NCI-H146 treated with DMSO at 0.1 percent for 48 hours (cell line): ENCODE results near the gene CCDC201.
"Not testable (repeated sequence)": the region's sequence is repeated elsewhere in the genome, so short reads cannot be mapped to it uniquely, and the experiment has no call there.

ENCODE experiments used
- DNase-seq: peaks from one replicate; lab custom pipeline; 2025; ENCODE audit not compliant: unreplicated experiment; lab: John Stamatoyannopoulos, UW

Gene CCDC201

DNA sequence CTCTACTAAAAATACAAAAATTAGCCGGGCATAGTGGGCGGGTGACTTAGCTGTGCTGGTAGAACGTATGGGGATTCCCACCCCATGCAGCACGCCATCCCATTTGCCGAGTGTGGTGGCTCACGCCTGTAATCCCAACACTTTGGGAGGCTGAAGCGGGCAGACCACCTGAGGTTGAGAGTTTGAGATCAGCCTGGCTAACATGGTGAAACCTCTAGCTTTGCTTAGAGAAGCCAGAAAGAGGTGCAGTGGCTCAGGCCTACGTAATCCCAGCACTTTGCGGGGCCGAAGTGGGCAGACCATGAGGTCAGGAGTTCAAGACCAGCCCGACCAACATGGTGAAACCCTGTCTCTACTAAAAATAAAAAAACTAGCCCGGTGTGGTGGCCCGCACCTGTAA lies 45.2 kb downstream of the CCDC201 start:
- not testable (repeated sequence) for DNase-seq

DNA sequence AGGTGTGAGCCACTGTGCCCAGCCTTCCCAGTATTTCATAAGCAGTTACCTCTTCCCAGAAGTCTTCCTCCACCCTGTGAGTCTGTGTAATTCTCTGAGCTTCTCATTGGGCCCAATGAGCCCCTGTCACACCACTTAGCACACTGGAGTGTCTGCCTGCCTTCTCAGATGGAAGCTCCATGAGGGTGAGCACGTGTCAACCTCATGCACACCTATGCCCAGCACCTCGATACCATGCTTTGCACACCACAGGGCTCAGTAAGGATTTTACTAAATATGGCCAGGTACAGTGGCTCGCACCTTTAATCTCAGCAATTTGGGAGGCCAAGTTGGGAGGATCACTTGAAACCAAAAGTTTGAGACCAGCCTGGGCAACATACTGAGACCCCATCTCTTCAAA lies 46.3 kb downstream of the CCDC201 start:
- not testable (repeated sequence) for DNase-seq

DNA sequence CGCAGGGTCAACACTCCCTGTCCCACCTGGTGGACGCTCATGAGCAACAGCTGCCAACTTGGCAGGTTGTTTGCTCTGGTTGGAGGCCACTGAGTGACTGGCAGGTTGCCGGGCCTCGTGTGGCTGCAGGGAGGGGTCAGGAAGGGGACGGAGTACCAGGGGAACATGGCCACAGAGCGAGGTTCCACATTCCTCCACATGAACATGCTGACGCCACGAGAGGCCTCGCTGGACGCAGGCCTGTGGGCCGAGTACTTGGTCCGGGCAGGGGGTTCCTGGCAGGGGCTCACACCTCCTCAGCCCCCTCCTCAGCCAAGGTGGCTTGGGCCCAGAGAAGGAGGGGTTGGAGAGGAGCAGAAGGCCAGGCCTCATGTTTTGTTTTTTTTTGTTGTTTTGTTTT lies 54.1 kb downstream of the CCDC201 start:
- DNase-seq = not testable (repeated sequence)

GRCh38 chr7:45817913-45818312 lies 55.0 kb downstream of the CCDC201 start:
- DNase-seq = not testable (repeated sequence)

DNA sequence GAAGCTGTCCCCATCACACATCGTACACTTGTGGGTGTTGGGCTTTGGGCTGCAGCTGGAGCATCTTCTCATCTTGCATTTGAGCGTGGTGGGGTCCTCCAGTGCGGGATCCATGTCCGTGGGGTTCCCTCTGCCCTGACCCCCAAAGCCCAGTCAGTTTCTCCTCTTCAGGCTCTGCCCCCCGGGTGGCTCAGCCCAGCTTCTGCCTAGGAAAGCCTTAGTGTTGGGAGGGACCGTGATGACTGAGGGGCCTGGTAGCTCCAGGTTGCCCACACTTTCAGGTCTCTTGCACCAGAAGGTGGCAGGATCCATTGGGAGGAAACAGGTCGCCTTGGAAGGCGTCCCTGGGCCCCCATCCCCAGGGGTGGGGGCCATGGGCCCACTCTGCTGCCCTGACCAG lies 55.9 kb downstream of the CCDC201 start:
- DNase-seq = not testable (repeated sequence)

DNA sequence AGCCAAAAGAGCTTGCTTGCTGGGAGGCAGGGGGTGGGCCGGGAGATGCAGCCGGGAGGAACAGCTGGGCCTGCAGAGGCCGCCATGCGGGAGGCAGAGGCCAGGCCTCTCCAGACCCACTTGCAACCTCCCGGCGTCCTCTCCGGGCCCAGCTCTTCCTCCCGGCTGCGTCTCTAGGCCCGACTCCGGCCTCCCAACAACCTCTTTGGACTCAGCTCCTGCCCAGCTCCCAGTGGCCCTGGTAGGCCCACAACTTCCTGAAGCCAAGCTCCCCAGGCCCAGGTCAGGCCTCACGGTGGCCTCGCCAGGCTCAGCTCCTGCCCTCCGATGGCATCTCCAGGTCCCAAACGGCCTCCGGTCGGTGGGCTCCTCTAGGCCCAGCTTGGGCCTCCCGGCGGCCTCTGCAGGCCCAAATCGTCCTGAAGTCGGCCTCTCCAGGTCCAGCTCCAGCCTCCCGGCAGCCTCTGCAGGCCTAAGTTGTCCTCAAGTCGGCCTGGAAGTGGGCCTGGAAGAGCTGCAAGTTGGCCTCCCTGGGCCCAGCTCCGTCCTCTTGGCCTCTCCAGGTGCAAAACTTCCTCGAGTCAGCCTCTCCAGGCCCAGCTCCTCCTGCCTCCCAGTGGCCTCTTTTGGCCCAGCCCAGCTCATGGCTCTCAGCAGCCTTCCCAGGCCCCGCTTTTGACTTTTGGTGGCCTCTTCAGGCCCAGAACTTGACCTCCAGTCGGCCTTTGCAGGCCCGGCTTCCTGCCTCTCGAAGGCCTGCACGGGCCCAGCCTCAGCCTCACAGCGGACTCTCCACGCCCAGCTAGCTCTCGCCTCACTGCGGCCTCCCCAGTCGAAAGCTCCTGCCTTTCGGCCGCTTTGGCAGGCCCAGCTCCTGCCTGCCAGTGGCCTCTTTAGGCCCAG lies 58.4 kb downstream of the CCDC201 start:
- DNase-seq = not testable (repeated sequence)

- not testable (repeated sequence) for DNase-seq
Observed at GRCh38 chr7:45813771-45814170, 59.1 kb downstream of the CCDC201 start.

- no peak for DNase-seq
Observed at GRCh38 chr7:45812946-45813345, 59.9 kb downstream of the CCDC201 start.

- DNase-seq = not testable (repeated sequence)
Observed at GRCh38 chr7:45811652-45812234, 61.1 kb downstream of the CCDC201 start.

- DNase-seq = not testable (repeated sequence)
Observed at GRCh38 chr7:45810451-45811005, 62.4 kb downstream of the CCDC201 start.
